HL-60 (cell line): ENCODE measurements around the gene HSDL1.

Experiments used
- DNase-seq, 2 experiments: peaks; one replicate each; pipeline ENCODE4 v3.0.0-alpha.2; 2010 to 2020; ENCODE audit warnings: low read depth in 1 of 2, low spot score in 1 of 2
- H3K27ac ChIP-seq: fragments of 250-450 bp; sonication (Bioruptor Pico); replicated peaks from 2 replicates; pipeline ENCODE4 v1.5.1; 2020; ENCODE audit warnings: mild to moderate bottlenecking, moderate library complexity
- H3K27me3 ChIP-seq: fragments of 250-450 bp; sonication (Bioruptor Pico); 2 replicates; pipeline ENCODE4 v1.5.1; 2021; ENCODE audit warnings: mild to moderate bottlenecking, moderate library complexity; ENCODE audit not compliant: insufficient read depth, poor library complexity, severe bottlenecking
- H3K4me3 ChIP-seq: replicated peaks from 2 replicates; pipeline ENCODE4 v1.5.1; 2011; ENCODE audit warnings: mild to moderate bottlenecking, control low read depth, low read length; ENCODE audit not compliant: insufficient read depth
- GABPA ChIP-seq: IDR thresholded peaks from 2 replicates; pipeline ENCODE4 v1.6.1; 2012; ENCODE audit warnings: low read depth
- POLR2AphosphoS5 ChIP-seq: IDR thresholded peaks from 2 replicates; pipeline ENCODE4 v1.6.1; 2012; ENCODE audit warnings: low read depth
- SPI1 ChIP-seq: IDR thresholded peaks from 2 replicates; pipeline ENCODE4 v1.6.1; 2012; ENCODE audit warnings: low read depth, mild to moderate bottlenecking, borderline replicate concordance
- TF ChIP-seq, protein P1 (sequence below): IDR thresholded peaks from 2 replicates; pipeline ENCODE4 v1.6.1; 2012; ENCODE audit warnings: low read depth; ENCODE audit not compliant: insufficient replicate concordance
- TF ChIP-seq, protein P2 (sequence below): IDR thresholded peaks from one replicate; pipeline ENCODE4 v1.5.1; 2011; ENCODE audit warnings: low read length, control low read depth, inconsistent platforms; ENCODE audit not compliant: insufficient read depth

Gene HSDL1

GRCh38 chr16:84138500-84138823 is 6.5 kb downstream of the HSDL1 start:
- TF ChIP-seq POLR2AphosphoS5 (no peak), GABPA (no peak), SPI1 (no peak)
- TF ChIP-seq, protein P1, sequence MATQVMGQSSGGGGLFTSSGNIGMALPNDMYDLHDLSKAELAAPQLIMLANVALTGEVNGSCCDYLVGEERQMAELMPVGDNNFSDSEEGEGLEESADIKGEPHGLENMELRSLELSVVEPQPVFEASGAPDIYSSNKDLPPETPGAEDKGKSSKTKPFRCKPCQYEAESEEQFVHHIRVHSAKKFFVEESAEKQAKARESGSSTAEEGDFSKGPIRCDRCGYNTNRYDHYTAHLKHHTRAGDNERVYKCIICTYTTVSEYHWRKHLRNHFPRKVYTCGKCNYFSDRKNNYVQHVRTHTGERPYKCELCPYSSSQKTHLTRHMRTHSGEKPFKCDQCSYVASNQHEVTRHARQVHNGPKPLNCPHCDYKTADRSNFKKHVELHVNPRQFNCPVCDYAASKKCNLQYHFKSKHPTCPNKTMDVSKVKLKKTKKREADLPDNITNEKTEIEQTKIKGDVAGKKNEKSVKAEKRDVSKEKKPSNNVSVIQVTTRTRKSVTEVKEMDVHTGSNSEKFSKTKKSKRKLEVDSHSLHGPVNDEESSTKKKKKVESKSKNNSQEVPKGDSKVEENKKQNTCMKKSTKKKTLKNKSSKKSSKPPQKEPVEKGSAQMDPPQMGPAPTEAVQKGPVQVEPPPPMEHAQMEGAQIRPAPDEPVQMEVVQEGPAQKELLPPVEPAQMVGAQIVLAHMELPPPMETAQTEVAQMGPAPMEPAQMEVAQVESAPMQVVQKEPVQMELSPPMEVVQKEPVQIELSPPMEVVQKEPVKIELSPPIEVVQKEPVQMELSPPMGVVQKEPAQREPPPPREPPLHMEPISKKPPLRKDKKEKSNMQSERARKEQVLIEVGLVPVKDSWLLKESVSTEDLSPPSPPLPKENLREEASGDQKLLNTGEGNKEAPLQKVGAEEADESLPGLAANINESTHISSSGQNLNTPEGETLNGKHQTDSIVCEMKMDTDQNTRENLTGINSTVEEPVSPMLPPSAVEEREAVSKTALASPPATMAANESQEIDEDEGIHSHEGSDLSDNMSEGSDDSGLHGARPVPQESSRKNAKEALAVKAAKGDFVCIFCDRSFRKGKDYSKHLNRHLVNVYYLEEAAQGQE: no peak
- TF ChIP-seq, protein P2, sequence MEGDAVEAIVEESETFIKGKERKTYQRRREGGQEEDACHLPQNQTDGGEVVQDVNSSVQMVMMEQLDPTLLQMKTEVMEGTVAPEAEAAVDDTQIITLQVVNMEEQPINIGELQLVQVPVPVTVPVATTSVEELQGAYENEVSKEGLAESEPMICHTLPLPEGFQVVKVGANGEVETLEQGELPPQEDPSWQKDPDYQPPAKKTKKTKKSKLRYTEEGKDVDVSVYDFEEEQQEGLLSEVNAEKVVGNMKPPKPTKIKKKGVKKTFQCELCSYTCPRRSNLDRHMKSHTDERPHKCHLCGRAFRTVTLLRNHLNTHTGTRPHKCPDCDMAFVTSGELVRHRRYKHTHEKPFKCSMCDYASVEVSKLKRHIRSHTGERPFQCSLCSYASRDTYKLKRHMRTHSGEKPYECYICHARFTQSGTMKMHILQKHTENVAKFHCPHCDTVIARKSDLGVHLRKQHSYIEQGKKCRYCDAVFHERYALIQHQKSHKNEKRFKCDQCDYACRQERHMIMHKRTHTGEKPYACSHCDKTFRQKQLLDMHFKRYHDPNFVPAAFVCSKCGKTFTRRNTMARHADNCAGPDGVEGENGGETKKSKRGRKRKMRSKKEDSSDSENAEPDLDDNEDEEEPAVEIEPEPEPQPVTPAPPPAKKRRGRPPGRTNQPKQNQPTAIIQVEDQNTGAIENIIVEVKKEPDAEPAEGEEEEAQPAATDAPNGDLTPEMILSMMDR: no peak
- no peaks in the 10 kb centered on the region for H3K27me3 ChIP-seq
- no peak overlapping the region for H3K27ac ChIP-seq
- no peak for DNase-seq
- no peak overlapping the region for H3K4me3 ChIP-seq

DNA sequence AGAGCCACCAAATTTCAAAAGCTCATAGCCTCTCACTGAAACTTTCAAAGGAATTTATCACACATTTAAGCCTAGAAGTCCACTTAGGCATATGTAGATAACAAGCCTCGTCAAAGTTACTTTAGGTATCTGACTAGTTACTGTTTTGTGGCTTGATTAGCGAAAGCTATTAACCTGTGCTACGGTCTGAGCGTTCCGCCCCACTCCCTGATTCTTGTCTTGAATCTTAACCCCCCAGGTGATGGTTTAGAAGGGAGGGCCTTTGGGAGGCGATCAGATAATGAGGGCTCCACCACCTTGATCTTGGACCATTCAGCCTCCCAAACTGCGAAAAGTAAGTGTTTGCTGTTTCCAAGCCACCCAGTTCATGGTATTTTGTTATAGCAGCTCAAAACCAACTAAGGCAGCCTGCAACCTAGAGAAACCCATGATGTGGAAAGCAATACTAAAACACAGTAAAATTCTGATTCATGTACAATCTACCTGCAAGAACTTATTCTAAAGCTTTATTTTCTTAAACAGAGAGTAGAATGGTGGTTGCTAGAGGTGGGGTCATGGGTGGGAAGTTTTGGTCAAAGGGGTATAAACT is 7.1 kb downstream of the HSDL1 start:
- no peak for DNase-seq
- no peak overlapping the region for H3K27ac ChIP-seq
- H3K4me3 ChIP-seq: no peak overlapping the region

DNA sequence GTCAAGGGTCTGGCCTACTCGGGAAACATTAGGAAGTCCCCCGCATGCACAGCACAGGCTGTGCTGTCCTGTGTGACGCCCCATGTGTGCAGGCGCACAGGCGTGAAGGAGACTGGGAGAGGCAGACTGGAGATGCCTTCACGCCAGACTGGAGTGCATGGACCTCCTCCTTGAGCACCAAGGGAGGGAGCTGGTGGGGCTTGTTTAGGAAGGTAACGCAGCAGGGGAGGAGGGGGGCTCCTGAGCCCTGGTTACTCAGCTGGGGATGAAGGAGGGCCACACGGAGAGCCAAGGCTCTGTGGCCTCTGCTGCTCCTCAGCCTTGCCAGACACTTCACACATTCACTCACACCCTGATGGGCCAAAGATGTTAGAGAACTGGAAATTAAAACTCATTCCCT is 7.7 kb downstream of the HSDL1 start:
- DNase-seq: no peak
- H3K27ac ChIP-seq: no peak overlapping the region

More for the DNA sequence above, 7.1 kb downstream of the HSDL1 start:
- H3K27me3 ChIP-seq: no peaks in the 10 kb centered on the region
- TF ChIP-seq, protein P1: no peak
- TF ChIP-seq POLR2AphosphoS5 (no peak), SPI1 (no peak), GABPA (no peak)
- TF ChIP-seq, protein P2: no peak

More for the DNA sequence above, 7.7 kb downstream of the HSDL1 start:
- H3K4me3 ChIP-seq: no peak overlapping the region
- TF ChIP-seq GABPA (no peak), SPI1 (no peak), POLR2AphosphoS5 (no peak)
- TF ChIP-seq, protein P1: no peak
- TF ChIP-seq, protein P2: no peak
- no peaks in the 10 kb centered on the region for H3K27me3 ChIP-seq
